ENCODE results near the gene LYAR.

LYAR gene

GRCh38 chr4:4315461-4316149 lies 25.7 kb upstream of the LYAR start:
- DNase-seq = no peak

GRCh38 chr4:4311193-4311592 lies 21.2 kb upstream of the LYAR start:
- no peak for DNase-seq

- peak; percentile 20 for DNase-seq
Measured at GRCh38 chr4:4308800-4309441, 19.0 kb upstream of the LYAR start.

GRCh38 chr4:4306920-4307319 lies 17.0 kb upstream of the LYAR start:
- DNase-seq = no peak

GRCh38 chr4:4302416-4302815 lies 12.5 kb upstream of the LYAR start:
- DNase-seq = no peak

- no peak for DNase-seq
Measured at GRCh38 chr4:4302001-4302400, 12.0 kb upstream of the LYAR start.

- DNase-seq = no peak
Measured at GRCh38 chr4:4299006-4299405, 9.1 kb upstream of the LYAR start.

GRCh38 chr4:4296283-4296846 lies 6.4 kb upstream of the LYAR start:
- DNase-seq = no peak

- no peak for DNase-seq
Measured at GRCh38 chr4:4293279-4293678, 3.3 kb upstream of the LYAR start.

GRCh38 chr4:4289597-4289940 lies 385 bp downstream of the LYAR start:
- DNase-seq = no peak

- no peak for DNase-seq
Measured at GRCh38 chr4:4289055-4289454, 899 bp downstream of the LYAR start.

GRCh38 chr4:4288098-4288497 lies 1.9 kb downstream of the LYAR start:
- DNase-seq = no peak

GRCh38 chr4:4284827-4285618 lies 4.9 kb downstream of the LYAR start:
- DNase-seq = peak; percentile 9

GRCh38 chr4:4281787-4282186 lies 8.2 kb downstream of the LYAR start:
- no peak for DNase-seq

GRCh38 chr4:4277531-4277930 lies 12.4 kb downstream of the LYAR start:
- no peak for DNase-seq

- no peak for DNase-seq
Measured at GRCh38 chr4:4274226-4274625, 15.7 kb downstream of the LYAR start.

GRCh38 chr4:4271912-4272311 lies 18.0 kb downstream of the LYAR start:
- no peak for DNase-seq

- no peak for DNase-seq
Measured at GRCh38 chr4:4270529-4270928, 19.4 kb downstream of the LYAR start.

- DNase-seq = no peak
Measured at GRCh38 chr4:4269856-4270255, 20.1 kb downstream of the LYAR start.

- no peak for DNase-seq
Measured at GRCh38 chr4:4269331-4269731, 20.6 kb downstream of the LYAR start.

GRCh38 chr4:4268776-4269175 lies 21.2 kb downstream of the LYAR start:
- DNase-seq = no peak

- DNase-seq = no peak
Measured at GRCh38 chr4:4267981-4268380, 22.0 kb downstream of the LYAR start.

GRCh38 chr4:4260185-4260751 lies 29.7 kb downstream of the LYAR start:
- peak; percentile 51 for DNase-seq

All from fibroblast of upper back skin (primary cell).